ENCODE data around the gene SAMHD1.

Gene SAMHD1

GRCh38 chr20:36959242-36959641 is 7.7 kb upstream of the SAMHD1 start:
- no peak overlapping the region for H2AFZ ChIP-seq (ENCODE audit: low read length)
- no peaks in the 10 kb centered on the region for H3K36me3 ChIP-seq (ENCODE audit: insufficient read depth, low read length)
- TF ChIP-seq CTCF (IDR thresholded peaks at IDR 0.05; ENCODE audit: low read length) (no peak), EZH2 (IDR thresholded peaks at IDR 0.05; ENCODE audit: borderline replicate concordance, low read length) (no peak)
- H3K4me3 ChIP-seq (ENCODE audit: low read depth, low read length, poor library complexity, severe bottlenecking) = no peak overlapping the region
- no peak overlapping the region for H3K27ac ChIP-seq (ENCODE audit: low read depth, low read length, poor library complexity, severe bottlenecking)
- no peaks in the 10 kb centered on the region for H3K27me3 ChIP-seq (ENCODE audit: insufficient read depth, low read length)
- no peak overlapping the region for H3K9ac ChIP-seq (ENCODE audit: low read length)
- no peaks in the 10 kb centered on the region for H3F3A ChIP-seq (ENCODE audit: insufficient read depth, low read length)
- H3K4me2 ChIP-seq (ENCODE audit: low read length) = no peak overlapping the region
- H3K9me2 ChIP-seq (ENCODE audit: low read depth, low read length) = no peaks in the 10 kb centered on the region
- H3K79me2 ChIP-seq (ENCODE audit: insufficient read depth, low read length) = no peaks in the 10 kb centered on the region
- no peaks in the 10 kb centered on the region for H4K20me1 ChIP-seq (ENCODE audit: insufficient read depth, low read length)
- no peaks in the 10 kb centered on the region for H3K4me1 ChIP-seq (ENCODE audit: insufficient read depth, low read length, severe bottlenecking)
- 0 out of 2 replicates have a peak, but pooled peaks cover 6% of the 10 kb centered on the region for H3K9me3 ChIP-seq (ENCODE audit: low read length)

GRCh38 chr20:36957875-36958667 is 6.6 kb upstream of the SAMHD1 start:
- no peaks in the 10 kb centered on the region for H4K20me1 ChIP-seq (ENCODE audit: insufficient read depth, low read length)
- no peak overlapping the region for H3K9ac ChIP-seq (ENCODE audit: low read length)
- no peaks in the 10 kb centered on the region for H3K79me2 ChIP-seq (ENCODE audit: insufficient read depth, low read length)
- H3K9me2 ChIP-seq (ENCODE audit: low read depth, low read length) = no peaks in the 10 kb centered on the region
- H3K4me1 ChIP-seq (ENCODE audit: insufficient read depth, low read length, severe bottlenecking) = no peaks in the 10 kb centered on the region
- no peaks in the 10 kb centered on the region for H3K36me3 ChIP-seq (ENCODE audit: insufficient read depth, low read length)
- TF ChIP-seq EZH2 (IDR thresholded peaks at IDR 0.05; ENCODE audit: borderline replicate concordance, low read length) (no peak), CTCF (IDR thresholded peaks at IDR 0.05; ENCODE audit: low read length) (no peak)
- H3F3A ChIP-seq (ENCODE audit: insufficient read depth, low read length) = no peaks in the 10 kb centered on the region
- H3K9me3 ChIP-seq (ENCODE audit: low read length) = 0 out of 2 replicates have a peak, but pooled peaks cover 3% of the 10 kb centered on the region
- H3K4me2 ChIP-seq (ENCODE audit: low read length) = no peak overlapping the region
- no peaks in the 10 kb centered on the region for H3K27me3 ChIP-seq (ENCODE audit: insufficient read depth, low read length)
- H3K27ac ChIP-seq (ENCODE audit: low read depth, low read length, poor library complexity, severe bottlenecking) = no peak overlapping the region
- no peak overlapping the region for H2AFZ ChIP-seq (ENCODE audit: low read length)
- H3K4me3 ChIP-seq (ENCODE audit: low read depth, low read length, poor library complexity, severe bottlenecking) = no peak overlapping the region

GRCh38 chr20:36956674-36957073 is 5.2 kb upstream of the SAMHD1 start:
- H3K4me2 ChIP-seq (ENCODE audit: low read length) = no peak overlapping the region
- TF ChIP-seq EZH2 (IDR thresholded peaks at IDR 0.05; ENCODE audit: borderline replicate concordance, low read length) = no peak
- no peak for TF ChIP-seq CTCF (IDR thresholded peaks at IDR 0.05; ENCODE audit: low read length)
- H3K9me3 ChIP-seq (ENCODE audit: low read length) = no peaks in the 10 kb centered on the region
- no peaks in the 10 kb centered on the region for H3K9me2 ChIP-seq (ENCODE audit: low read depth, low read length)
- H3K27me3 ChIP-seq (ENCODE audit: insufficient read depth, low read length) = no peaks in the 10 kb centered on the region
- peaks cover 7% of the 10 kb centered on the region for H3K4me1 ChIP-seq (ENCODE audit: insufficient read depth, low read length, severe bottlenecking)
- no peaks in the 10 kb centered on the region for H3K79me2 ChIP-seq (ENCODE audit: insufficient read depth, low read length)
- H2AFZ ChIP-seq (ENCODE audit: low read length) = no peak overlapping the region
- H3K9ac ChIP-seq (ENCODE audit: low read length) = no peak overlapping the region
- H3K4me3 ChIP-seq (ENCODE audit: low read depth, low read length, poor library complexity, severe bottlenecking) = no peak overlapping the region
- H3F3A ChIP-seq (ENCODE audit: insufficient read depth, low read length) = no peaks in the 10 kb centered on the region
- H3K27ac ChIP-seq (ENCODE audit: low read depth, low read length, poor library complexity, severe bottlenecking) = no peak overlapping the region
- H3K36me3 ChIP-seq (ENCODE audit: insufficient read depth, low read length) = no peaks in the 10 kb centered on the region
- no peaks in the 10 kb centered on the region for H4K20me1 ChIP-seq (ENCODE audit: insufficient read depth, low read length)
